Measurements from ENCODE around the gene EOGT.

EOGT gene

GRCh38 chr3:68953816-68954444 is 59.6 kb downstream of the EOGT start:
- no peak for DNase-seq

DNA sequence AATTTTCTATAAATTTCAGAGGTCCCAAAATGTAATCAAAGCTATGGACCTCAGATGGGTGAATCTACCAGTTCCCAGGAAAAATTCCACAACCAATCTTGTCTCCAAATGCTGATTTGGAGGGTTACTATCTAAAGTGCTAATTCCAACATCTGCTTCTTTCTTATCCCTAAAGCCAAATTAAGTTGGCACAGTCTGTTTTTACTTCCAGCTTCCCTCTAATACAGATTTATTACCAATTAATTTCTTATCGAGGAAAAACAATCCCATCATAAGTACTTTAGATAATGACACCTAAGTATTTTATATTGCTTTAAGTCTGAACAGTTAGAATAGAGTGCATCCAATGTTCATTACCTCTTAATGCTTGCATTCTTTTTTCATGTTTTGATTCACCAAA is 68.3 kb downstream of the EOGT start:
- DNase-seq, result no peak

DNA sequence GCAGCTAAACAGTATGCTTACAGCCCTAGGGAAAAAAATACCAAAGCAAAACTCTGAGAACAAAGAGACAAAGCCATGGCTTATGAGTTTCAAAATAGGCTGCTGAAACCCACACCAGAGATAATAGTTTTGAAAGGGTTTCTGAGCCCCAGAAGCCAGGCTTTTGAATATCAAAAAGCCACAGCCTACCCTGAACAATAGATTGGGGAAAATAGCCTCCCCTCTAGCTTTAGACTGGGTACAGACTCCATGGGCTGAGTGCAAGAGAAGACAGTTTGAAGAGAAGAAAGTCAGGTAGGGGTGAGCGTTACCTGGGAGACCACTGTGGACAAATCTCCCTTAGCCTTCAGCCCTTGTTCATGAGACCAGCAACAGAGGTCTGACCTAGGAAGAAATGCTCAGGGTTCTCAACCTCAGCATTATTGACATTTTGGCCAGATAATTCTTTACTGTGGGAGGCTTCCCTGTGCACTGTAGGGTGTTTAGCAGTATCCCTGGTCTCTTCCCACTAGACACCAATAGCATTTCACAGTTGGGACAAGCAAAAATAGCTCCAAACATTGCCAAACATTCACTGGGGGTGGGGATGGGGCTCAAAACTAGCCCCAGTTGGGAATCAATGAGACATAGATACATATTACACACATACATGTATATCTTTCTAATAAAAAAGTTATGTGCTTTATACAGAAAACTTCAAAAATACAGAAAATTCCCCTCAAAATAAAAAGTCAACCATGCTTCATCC is 69.6 kb downstream of the EOGT start:
- DNase-seq, result no peak

DNA sequence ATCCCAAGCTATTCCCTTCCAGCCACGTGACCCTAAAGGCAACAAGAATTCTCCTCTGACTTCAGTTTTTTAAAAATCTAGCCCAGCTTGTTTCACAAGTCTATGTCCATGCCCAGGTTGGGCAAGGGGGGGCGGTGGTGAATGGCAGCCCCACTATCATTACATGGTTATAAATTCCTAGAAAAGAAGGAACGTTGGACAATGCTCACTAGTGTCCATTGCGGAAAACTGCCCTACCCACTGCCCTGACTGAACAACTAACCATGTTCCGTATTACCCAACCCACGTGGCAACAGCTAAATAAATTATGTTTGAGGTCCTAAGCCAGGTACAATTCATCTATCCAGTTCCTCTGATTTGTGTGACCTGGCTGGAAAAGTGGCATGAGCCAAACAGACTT is 72.4 kb downstream of the EOGT start:
- DNase-seq, result no peak

GRCh38 chr3:68936856-68937255 is 76.6 kb downstream of the EOGT start:
- no peak for DNase-seq

GRCh38 chr3:68935778-68936177 is 77.7 kb downstream of the EOGT start:
- DNase-seq, result no peak

DNA sequence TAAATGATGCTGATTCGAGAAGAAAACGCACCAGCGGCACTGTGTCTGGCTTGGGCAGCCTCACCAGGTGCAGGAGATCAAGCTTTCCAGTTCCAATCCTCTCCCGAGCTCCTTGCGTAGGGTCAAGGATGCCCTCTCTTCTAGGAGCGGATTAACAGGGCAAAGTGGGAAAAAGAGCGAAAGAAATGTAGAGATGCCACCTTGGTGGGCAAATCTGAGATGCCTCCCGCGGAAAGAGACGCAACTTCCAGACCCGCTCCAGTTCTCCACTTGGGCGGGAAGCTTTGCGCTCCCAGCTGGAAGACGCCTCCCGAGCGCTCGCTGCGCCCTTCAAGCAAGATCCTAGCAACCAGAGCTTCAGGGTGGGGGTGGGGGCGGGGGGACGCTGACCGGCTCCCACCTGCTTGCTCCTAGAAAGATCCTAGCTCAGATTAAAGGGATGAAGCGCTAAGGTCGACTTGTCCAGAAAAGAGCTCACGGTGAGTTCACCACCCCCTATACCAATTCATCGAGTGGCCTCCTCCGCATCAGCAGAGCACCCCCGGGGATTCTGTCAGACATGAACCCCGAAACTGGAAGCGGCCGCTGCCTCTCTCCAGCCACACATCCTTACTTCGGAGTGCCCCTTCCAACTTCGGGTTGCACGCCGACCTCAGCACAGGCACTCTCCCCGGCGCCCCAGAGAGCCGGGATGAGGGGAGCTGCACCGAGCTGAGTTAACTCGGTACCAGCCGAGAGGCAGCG is 81.9 kb downstream of the EOGT start:
- no peak for DNase-seq

Data from stimulated activated CD4-positive, alpha-beta T cell treated with anti-CD3 and anti-CD28 coated beads, Interleukin-4, amount 100 ng/mL, for 4 hours (primary cell).